Naive thymus-derived CD4-positive, alpha-beta T cell (primary cell): ENCODE measurements around the gene POPDC3. TPM values are rescaled to one million over a fixed set of nuclear protein-coding genes. Genes with fewer than 3 reads are reported as not detected.
"Not testable (repeated sequence)": the region's sequence is repeated elsewhere in the genome, so short reads cannot be mapped to it uniquely, and the experiment has no call there.

Experiments used
- ATAC-seq: fragments of 150-1000 bp; cut with Tn5 transposase; 2 replicates; pipeline ENCODE4 v1.10.0; 2021; ENCODE audit warnings: mild to moderate bottlenecking, moderate library complexity
- CTCF ChIA-PET: fragments of 350-600 bp; sonication (Branson Sonifier 250); formaldehyde crosslinking; loops from one replicate; lab custom pipeline; 2021; ENCODE audit warnings: antibody characterized with exemption; lab: Charles Lee
- POLR2A ChIA-PET: fragments of 350-600 bp; sonication (Branson Sonifier 250); formaldehyde crosslinking; loops from one replicate; lab custom pipeline; 2021; ENCODE audit warnings: antibody characterized with exemption, inconsistent platforms; lab: Charles Lee
- DNase-seq, 9 donors: peaks; one replicate each; pipeline versions ENCODE4 v3.0.0 to v3.0.0-alpha.2; 2020 to 2022; ENCODE audit warnings: mixed read lengths in 1 of 9
- H3K27ac ChIP-seq: one replicate; pipeline ENCODE4 v1.7.0; 2013; ENCODE audit warnings: mild to moderate bottlenecking, low read depth, low read length, moderate library complexity
- H3K27me3 ChIP-seq, 2 donors: one replicate each; pipeline ENCODE4 v1.7.0; 2013; ENCODE audit warnings: low read length in 2 of 2, mild to moderate bottlenecking in 2 of 2, moderate library complexity in 2 of 2; ENCODE audit not compliant: control insufficient read depth in 2 of 2, insufficient read depth in 2 of 2
- H3K36me3 ChIP-seq, 3 experiments: 1 replicate in 2 of 3; 2 replicates in 1 of 3; pipeline ENCODE4 v1.7.0; 2013; ENCODE audit warnings: low read length in 3 of 3, mild to moderate bottlenecking in 3 of 3, moderate library complexity in 1 of 3; ENCODE audit not compliant: insufficient read depth in 3 of 3, control insufficient read depth in 2 of 3
- H3K4me1 ChIP-seq, 2 donors: one replicate each; pipeline ENCODE4 v1.7.0; 2013; ENCODE audit warnings: low read length in 2 of 2, mild to moderate bottlenecking in 2 of 2, moderate library complexity in 1 of 2; ENCODE audit not compliant: control insufficient read depth in 2 of 2, insufficient read depth in 2 of 2
- H3K4me3 ChIP-seq: 2 replicates; pipeline ENCODE4 v1.7.0; 2013; ENCODE audit warnings: mild to moderate bottlenecking, low read length
- H3K9me3 ChIP-seq, 3 experiments: 1 replicate in 2 of 3; 2 replicates in 1 of 3; pipeline ENCODE4 v1.7.0; 2013; ENCODE audit warnings: low read length in 3 of 3; ENCODE audit not compliant: control insufficient read depth in 2 of 3
- H3K27ac Mint-ChIP-seq, 9 donors: one replicate each; pipeline ENCODE4 v1.8.0; 2020 to 2022; ENCODE audit warnings: mixed read lengths in 9 of 9, mild to moderate bottlenecking in 8 of 9, moderate library complexity in 5 of 9, inconsistent platforms in 2 of 9
- H3K27me3 Mint-ChIP-seq, 5 donors: one replicate each; pipeline ENCODE4 v1.8.0; 2021 to 2022; ENCODE audit warnings: mixed read lengths in 5 of 5, mild to moderate bottlenecking in 1 of 5
- H3K36me3 Mint-ChIP-seq, 5 donors: one replicate each; pipeline ENCODE4 v1.8.0; 2020 to 2022; ENCODE audit warnings: mixed read lengths in 5 of 5, mild to moderate bottlenecking in 3 of 5, inconsistent platforms in 1 of 5
- H3K4me1 Mint-ChIP-seq, 7 donors: one replicate each; pipeline ENCODE4 v1.8.0; 2020 to 2022; ENCODE audit warnings: mixed read lengths in 7 of 7, mild to moderate bottlenecking in 3 of 7, inconsistent platforms in 1 of 7
- H3K4me3 Mint-ChIP-seq, 10 donors: one replicate each; pipeline ENCODE4 v1.8.0; 2020 to 2022; ENCODE audit warnings: mild to moderate bottlenecking in 10 of 10, mixed read lengths in 10 of 10, moderate library complexity in 6 of 10, inconsistent platforms in 2 of 10
- H3K9me3 Mint-ChIP-seq, 11 donors: one replicate each; pipeline ENCODE4 v1.8.0; 2020 to 2022; ENCODE audit warnings: mixed read lengths in 11 of 11, mild to moderate bottlenecking in 4 of 11, inconsistent platforms in 1 of 11, moderate library complexity in 1 of 11
- intact Hi-C, 2 donors: fragments of 100-400 bp; cut with micrococcal nuclease; formaldehyde crosslinking; loops; one replicate each; pipeline ENCODE4 v1.15.1; 2023
- polyA plus RNA-seq, 2 donors: library from polyadenylated mRNA; unstranded; fragments of 300-500 nt; fragmentation: Illumina TruSeq; gene quantifications; one replicate each; pipeline ENCODE4 v1.2.3, GENCODE V29; 2021
- total RNA-seq, 6 experiments: library from RNA in 5 of 6; stranded (reverse) in 5 of 6; gene quantifications; 1 replicate in 5 of 6; 2 replicates in 1 of 6; pipeline ENCODE4 v1.2.3 and lab custom pipeline; 2021 to 2026

Gene POPDC3, protein sequence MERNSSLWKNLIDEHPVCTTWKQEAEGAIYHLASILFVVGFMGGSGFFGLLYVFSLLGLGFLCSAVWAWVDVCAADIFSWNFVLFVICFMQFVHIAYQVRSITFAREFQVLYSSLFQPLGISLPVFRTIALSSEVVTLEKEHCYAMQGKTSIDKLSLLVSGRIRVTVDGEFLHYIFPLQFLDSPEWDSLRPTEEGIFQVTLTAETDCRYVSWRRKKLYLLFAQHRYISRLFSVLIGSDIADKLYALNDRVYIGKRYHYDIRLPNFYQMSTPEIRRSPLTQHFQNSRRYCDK
- not detected for total RNA-seq
- polyA plus RNA-seq, result not detected
- not detected for total RNA-seq (lab: John Stamatoyannopoulos, UW)

DNA sequence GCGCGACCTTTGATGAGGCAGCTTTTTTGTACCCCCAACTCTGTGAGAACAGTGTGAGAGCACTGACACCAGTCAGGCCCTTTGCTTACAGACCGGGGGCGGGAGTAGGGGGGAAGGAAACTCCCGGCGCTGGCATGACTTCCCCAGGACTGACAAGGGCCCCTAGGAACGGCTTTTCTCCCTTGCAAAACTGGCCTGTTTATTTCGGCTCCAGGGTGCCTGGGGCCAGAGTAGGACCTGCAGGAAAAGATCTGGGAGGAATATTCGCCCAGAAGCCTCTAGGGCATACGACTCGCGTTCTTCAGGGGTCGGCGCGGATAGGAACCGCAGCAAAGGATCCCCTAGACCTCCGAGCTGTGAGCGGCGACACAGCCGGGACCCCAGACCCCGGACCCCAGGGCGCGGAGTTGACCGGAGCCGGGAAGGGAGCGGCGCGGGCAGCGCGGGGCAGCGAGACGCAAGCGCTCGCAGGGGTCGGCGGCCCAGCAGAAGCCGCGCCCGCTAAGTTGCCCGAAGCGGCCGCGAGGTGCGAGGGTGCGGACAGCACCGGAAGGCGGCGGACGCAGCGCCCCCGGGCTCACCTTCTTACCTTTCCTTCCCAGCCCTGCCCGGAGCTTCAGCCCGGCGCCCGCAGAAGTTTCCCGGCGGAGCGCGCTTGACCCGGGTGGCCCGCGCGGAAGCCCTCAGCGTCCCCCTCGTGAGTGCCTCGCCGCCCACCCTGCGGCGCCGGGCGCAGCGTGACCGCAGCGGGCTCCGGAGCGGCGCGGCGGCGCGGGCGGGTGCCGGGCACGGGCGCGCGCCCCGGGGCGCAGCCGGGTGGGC lies at the start of gene POPDC3:
POPDC3 (minus strand) TSS at position 771 of the 822 bp plus-strand sequence. CDS start 18,105 bp downstream, outside the sequence.
- Mint-ChIP-seq H3K36me3 (no peaks in the 10 kb centered on the region), H3K27me3 (peaks cover 56 to 68% (median 62%) of the 10 kb centered on the region in 5 donors), H3K27ac (no peak within 1 kb of the TSS), H3K4me3 (peak within 1 kb of the TSS in 6 of 10 donors; percentile 17 to 69 (median 48)), H3K4me1 (peaks cover 0 to 15% (median 8%) of the 10 kb centered on the region in 7 donors), H3K9me3 (peaks cover 0 to 5% (median 0%) of the 10 kb centered on the region in 11 donors)
- no peaks in the 10 kb centered on the region for H3K4me1 ChIP-seq
- ATAC-seq (no peak), DNase-seq (peak in 1 of 9 donors; percentile 23)
- CTCF ChIA-PET, result no interaction called here
- POLR2A ChIA-PET, result no interaction called here
- H3K4me3 ChIP-seq, result no peak within 1 kb of the TSS
- no peak within 1 kb of the TSS for H3K27ac ChIP-seq
- peaks cover 0 to 7% of the 10 kb centered on the region in 2 donors for H3K27me3 ChIP-seq
- H3K9me3 ChIP-seq, result no peaks in the 10 kb centered on the region
- H3K36me3 ChIP-seq, result no peaks in the 10 kb centered on the region
- intact Hi-C loops, result loop anchor here in 1 of 2 donors (5.0 kb wide), 1 partner anchor 223 kb away; the partner anchor contains the start of gene PREP

DNA sequence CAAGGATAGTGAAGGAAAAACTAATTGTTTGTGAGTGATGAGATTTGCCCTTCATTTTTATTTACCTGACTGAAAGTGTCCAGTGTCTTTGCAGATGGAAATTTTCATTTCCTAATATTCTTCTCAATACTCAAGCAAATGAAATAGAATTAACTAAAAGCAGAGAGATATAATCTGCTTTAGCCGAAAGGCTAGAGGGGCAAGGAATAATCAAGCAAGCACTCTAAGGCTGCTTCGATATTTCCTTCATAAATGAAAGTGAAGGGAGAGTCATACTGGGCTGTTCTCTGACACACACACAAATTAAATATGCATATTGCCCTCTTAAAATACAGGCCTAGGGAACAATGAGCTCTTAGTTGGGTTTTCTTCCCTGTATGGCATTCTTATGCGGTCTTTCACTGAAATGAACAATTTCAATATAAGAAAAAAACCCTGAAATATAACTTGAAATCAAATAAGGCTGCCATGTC lies 47.5 kb upstream of the POPDC3 start:
- Mint-ChIP-seq H3K27ac (no peak overlapping the region), H3K4me3 (no peak overlapping the region), H3K36me3 (peaks cover 0 to 4% (median 0%) of the 10 kb centered on the region in 5 donors), H3K4me1 (no peaks in the 10 kb centered on the region), H3K27me3 (peaks cover 14 to 25% (median 20%) of the 10 kb centered on the region in 5 donors), H3K9me3 (peaks cover 0 to 7% (median 0%) of the 10 kb centered on the region in 11 donors)
- H3K4me3 ChIP-seq, result no peak overlapping the region
- POLR2A ChIA-PET, result no interaction called here
- CTCF ChIA-PET, result no interaction called here
- no peaks in the 10 kb centered on the region for H3K36me3 ChIP-seq
- DNase-seq (no peak), ATAC-seq (no peak)
- intact Hi-C loops, result no loop called here
- no peak overlapping the region for H3K27ac ChIP-seq
- H3K4me1 ChIP-seq, result no peaks in the 10 kb centered on the region
- H3K9me3 ChIP-seq, result no peaks in the 10 kb centered on the region
- no peaks in the 10 kb centered on the region for H3K27me3 ChIP-seq

DNA sequence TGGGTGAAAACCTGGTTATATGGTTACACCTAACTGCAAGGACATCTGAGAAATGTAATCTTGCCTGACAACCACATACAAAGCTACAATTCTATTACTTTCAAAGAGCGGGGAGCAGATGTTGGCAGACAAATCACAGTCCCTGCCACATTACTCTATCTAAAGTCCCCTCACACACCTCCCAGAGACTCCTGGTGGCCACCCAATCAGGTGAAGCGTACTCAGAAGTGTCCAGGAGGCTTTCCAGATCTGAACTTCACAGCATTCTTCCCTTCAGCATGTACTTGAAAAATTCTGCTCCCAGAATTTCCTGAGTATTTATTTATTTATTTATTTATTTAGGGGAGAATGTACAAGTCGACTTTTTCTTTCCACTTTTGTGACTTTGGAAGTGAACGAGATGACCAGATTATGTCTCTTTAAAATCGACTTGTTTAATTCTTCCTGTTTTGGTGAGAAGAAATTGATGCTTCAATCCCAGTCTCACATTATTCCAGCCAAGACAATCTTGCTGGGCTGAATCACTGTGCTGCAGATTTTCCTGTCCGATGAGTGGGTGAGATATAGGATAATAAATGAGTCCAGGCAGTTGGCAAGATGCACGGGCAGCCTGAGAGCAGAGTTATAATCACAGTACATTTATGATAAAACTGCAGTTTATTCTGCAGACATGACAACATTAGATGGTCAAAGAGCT lies 46.9 kb upstream of the POPDC3 start:
- H3K27me3 Mint-ChIP-seq, result peaks cover 13 to 26% (median 20%) of the 10 kb centered on the region in 5 donors
- no peak for ATAC-seq
- ChIA-PET CTCF (no interaction called here), POLR2A (no interaction called here)
- Histone ChIP-seq H3K9me3 (no peaks in the 10 kb centered on the region), H3K4me3 (no peak overlapping the region), H3K4me1 (no peaks in the 10 kb centered on the region), H3K36me3 (no peaks in the 10 kb centered on the region), H3K27me3 (no peaks in the 10 kb centered on the region), H3K27ac (no peak overlapping the region)
- peaks cover 0 to 4% (median 0%) of the 10 kb centered on the region in 5 donors for H3K36me3 Mint-ChIP-seq
- H3K27ac Mint-ChIP-seq, result no peak overlapping the region
- no peaks in the 10 kb centered on the region for H3K4me1 Mint-ChIP-seq
- DNase-seq, result no peak
- intact Hi-C loops, result no loop called here
- H3K4me3 Mint-ChIP-seq, result no peak overlapping the region
- H3K9me3 Mint-ChIP-seq, result peaks cover 0 to 7% (median 0%) of the 10 kb centered on the region in 11 donors

DNA sequence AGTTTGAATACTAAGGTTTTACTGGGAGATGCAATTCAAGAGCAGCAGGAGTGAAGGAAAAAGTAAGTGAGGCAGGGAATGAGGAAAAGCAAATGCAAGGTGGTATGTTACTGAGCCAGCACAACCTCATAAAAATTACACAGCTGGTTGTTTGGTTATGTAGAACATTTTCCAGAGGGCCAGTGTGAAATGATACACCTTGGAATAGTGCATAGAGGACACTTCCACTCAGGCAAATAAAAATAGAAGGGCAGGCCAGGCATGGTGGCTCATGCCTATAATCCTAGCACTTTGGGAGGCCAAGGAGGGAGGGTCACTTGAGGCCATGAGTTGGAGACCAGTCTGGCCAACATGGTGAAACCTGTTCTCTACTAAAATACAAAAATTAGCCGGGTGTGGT lies 43.4 kb upstream of the POPDC3 start:
- H3K4me3 Mint-ChIP-seq, result no peak overlapping the region
- DNase-seq, result no peak
- POLR2A ChIA-PET, result no interaction called here
- H3K27ac ChIP-seq, result no peak overlapping the region
- H3K27ac Mint-ChIP-seq, result no peak overlapping the region
- peaks cover 5 to 18% (median 13%) of the 10 kb centered on the region in 5 donors for H3K27me3 Mint-ChIP-seq
- no peaks in the 10 kb centered on the region for H3K9me3 ChIP-seq
- H3K4me1 ChIP-seq, result no peaks in the 10 kb centered on the region
- intact Hi-C loops, result no loop called here
- no peaks in the 10 kb centered on the region for H3K36me3 ChIP-seq
- peaks cover 0 to 1% (median 0%) of the 10 kb centered on the region in 11 donors for H3K9me3 Mint-ChIP-seq
- H3K27me3 ChIP-seq, result no peaks in the 10 kb centered on the region
- H3K4me1 Mint-ChIP-seq, result no peaks in the 10 kb centered on the region
- H3K4me3 ChIP-seq, result no peak overlapping the region
- no peaks in the 10 kb centered on the region for H3K36me3 Mint-ChIP-seq
- CTCF ChIA-PET, result no interaction called here
- no peak for ATAC-seq

DNA sequence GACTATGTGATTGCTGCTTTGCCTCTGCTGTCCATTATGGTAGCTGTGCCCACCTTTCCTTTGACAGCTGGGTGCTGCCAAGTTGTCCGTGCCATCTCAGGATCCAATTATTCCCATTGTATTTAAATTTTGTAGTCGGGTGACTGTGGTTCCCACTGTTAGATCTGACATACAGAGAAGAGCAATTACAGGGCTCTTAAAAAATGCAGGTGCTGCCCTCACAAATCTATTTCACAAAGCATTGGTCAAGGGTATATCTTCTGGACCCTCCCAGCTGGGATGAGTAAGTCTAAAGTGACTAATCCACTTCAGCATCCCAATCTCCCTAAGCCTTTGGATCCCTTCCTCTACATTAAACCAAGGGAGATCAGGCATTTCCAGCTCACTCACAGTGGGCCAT lies 41.4 kb upstream of the POPDC3 start:
- H3K27ac ChIP-seq, DNase-seq, H3K36me3 Mint-ChIP-seq, H3K36me3 ChIP-seq, H3K27me3 ChIP-seq, H3K9me3 ChIP-seq, H3K4me1 Mint-ChIP-seq, H3K27ac Mint-ChIP-seq, H3K9me3 Mint-ChIP-seq, CTCF ChIA-PET, ATAC-seq, POLR2A ChIA-PET, H3K4me1 ChIP-seq, H3K4me3 Mint-ChIP-seq, intact Hi-C loops, H3K4me3 ChIP-seq: not testable (repeated sequence)
- peaks cover 3 to 19% (median 13%) of the 10 kb centered on the region in 5 donors for H3K27me3 Mint-ChIP-seq

DNA sequence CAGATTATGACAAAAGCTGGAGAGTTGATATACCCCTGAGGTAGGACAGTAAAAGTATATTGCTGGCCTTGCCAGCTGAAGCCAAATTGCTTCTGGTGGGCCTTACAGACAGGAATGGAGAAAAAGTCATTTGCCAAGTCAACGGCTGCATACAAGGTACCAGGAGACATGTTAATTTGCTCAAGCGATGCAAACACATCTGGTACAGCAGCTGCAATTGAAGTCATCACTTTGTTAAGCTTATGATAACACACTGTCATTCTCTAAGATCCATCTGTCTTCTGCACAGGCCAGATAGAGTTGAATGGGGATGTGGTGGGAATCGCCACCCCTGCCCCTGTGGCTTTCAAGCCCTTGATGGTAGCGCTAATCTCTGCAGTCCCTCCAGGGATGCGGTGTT lies 40.4 kb upstream of the POPDC3 start:
- H3K27ac ChIP-seq, result no peak overlapping the region
- CTCF ChIA-PET, result interaction anchor here (0.6 kb wide), 1 partner anchor 19 kb away, joined by 4 read pairs; no protein-coding TSS in a partner anchor
- peaks cover 0 to 1% (median 0%) of the 10 kb centered on the region in 11 donors for H3K9me3 Mint-ChIP-seq

More for the DNA sequence above, 40.4 kb upstream of the POPDC3 start:
- intact Hi-C loops, result no loop called here
- POLR2A ChIA-PET, result no interaction called here
- H3K27me3 Mint-ChIP-seq, result peaks cover 5 to 21% (median 18%) of the 10 kb centered on the region in 5 donors
- no peak overlapping the region for H3K27ac Mint-ChIP-seq
- no peaks in the 10 kb centered on the region for H3K36me3 Mint-ChIP-seq
- H3K36me3 ChIP-seq, result no peaks in the 10 kb centered on the region
- H3K4me3 ChIP-seq, result no peak overlapping the region
- ATAC-seq (no peak), DNase-seq (no peak)
- H3K4me1 Mint-ChIP-seq, result no peaks in the 10 kb centered on the region
- H3K4me1 ChIP-seq, result no peaks in the 10 kb centered on the region
- no peaks in the 10 kb centered on the region for H3K27me3 ChIP-seq
- no peaks in the 10 kb centered on the region for H3K9me3 ChIP-seq
- H3K4me3 Mint-ChIP-seq, result no peak overlapping the region
